HUES48 (cell line): ENCODE results near the gene SNX13.
"Not testable (repeated sequence)": the region's sequence is repeated elsewhere in the genome, so short reads cannot be mapped to it uniquely, and the experiment has no call there.

Experiments
- H3K27ac ChIP-seq: one replicate; pipeline ENCODE4 v1.7.0; 2013; ENCODE audit warnings: low read depth, low read length, inconsistent platforms
- H3K27me3 ChIP-seq: 2 replicates; pipeline ENCODE4 v1.6.1; 2013; ENCODE audit warnings: mild to moderate bottlenecking, low read length; ENCODE audit not compliant: control insufficient read depth, insufficient read depth
- H3K36me3 ChIP-seq: 2 replicates; pipeline ENCODE4 v1.6.1; 2013; ENCODE audit warnings: low read length; ENCODE audit not compliant: control insufficient read depth, insufficient read depth
- H3K4me1 ChIP-seq: 2 replicates; pipeline ENCODE4 v1.6.1; 2013; ENCODE audit warnings: mild to moderate bottlenecking, low read length; ENCODE audit not compliant: control insufficient read depth, insufficient read depth
- H3K4me3 ChIP-seq: 2 replicates; pipeline ENCODE4 v1.5.1; 2013; ENCODE audit warnings: mild to moderate bottlenecking, low read depth, low read length
- H3K9ac ChIP-seq: 2 replicates; pipeline ENCODE4 v1.6.1; 2013; ENCODE audit warnings: mild to moderate bottlenecking, low read depth, low read length, moderate library complexity
- H3K9me3 ChIP-seq: 2 replicates; pipeline ENCODE4 v1.6.1; 2013; ENCODE audit warnings: low read length; ENCODE audit not compliant: control insufficient read depth, insufficient read depth

Gene SNX13

GRCh38 chr7:17912050-17912449 lies 28.2 kb downstream of the SNX13 start:
- no peak overlapping the region for H3K9ac ChIP-seq
- H3K27me3 ChIP-seq = no peaks in the 10 kb centered on the region
- H3K36me3 ChIP-seq = no peaks in the 10 kb centered on the region
- H3K4me1 ChIP-seq = peaks cover 18% of the 10 kb centered on the region; the same call in 1 of the 2 replicates
- H3K4me3 ChIP-seq = no peak overlapping the region
- H3K9me3 ChIP-seq = no peaks in the 10 kb centered on the region
- no peak overlapping the region for H3K27ac ChIP-seq

GRCh38 chr7:17910377-17910776 lies 29.9 kb downstream of the SNX13 start:
- no peak overlapping the region for H3K9ac ChIP-seq
- H3K9me3 ChIP-seq = no peaks in the 10 kb centered on the region
- H3K4me1 ChIP-seq = peaks cover 12% of the 10 kb centered on the region; the same call in 1 of the 2 replicates
- no peak overlapping the region for H3K4me3 ChIP-seq
- H3K27me3 ChIP-seq = no peaks in the 10 kb centered on the region
- no peaks in the 10 kb centered on the region for H3K36me3 ChIP-seq
- H3K27ac ChIP-seq = no peak overlapping the region

GRCh38 chr7:17909310-17909709 lies 31.0 kb downstream of the SNX13 start:
- H3K9me3 ChIP-seq, H3K36me3 ChIP-seq, H3K4me3 ChIP-seq, H3K4me1 ChIP-seq, H3K9ac ChIP-seq, H3K27me3 ChIP-seq, H3K27ac ChIP-seq: not testable (repeated sequence)

GRCh38 chr7:17907014-17907413 lies 33.3 kb downstream of the SNX13 start:
- Histone ChIP-seq H3K27ac (no peak overlapping the region), H3K9ac (no peak overlapping the region), H3K4me1 (peaks cover 26% of the 10 kb centered on the region), H3K27me3 (no peaks in the 10 kb centered on the region), H3K4me3 (no peak overlapping the region), H3K36me3 (no peaks in the 10 kb centered on the region), H3K9me3 (no peaks in the 10 kb centered on the region)

- Histone ChIP-seq H3K9ac (no peak overlapping the region), H3K36me3 (no peaks in the 10 kb centered on the region), H3K4me3 (no peak overlapping the region)
Observed at GRCh38 chr7:17903337-17903736, 37.0 kb downstream of the SNX13 start.

GRCh38 chr7:17902599-17902998 lies 37.7 kb downstream of the SNX13 start:
- Histone ChIP-seq H3K36me3 (no peaks in the 10 kb centered on the region), H3K4me1 (peaks cover 34% of the 10 kb centered on the region), H3K27me3 (no peaks in the 10 kb centered on the region), H3K4me3 (no peak overlapping the region), H3K9me3 (no peaks in the 10 kb centered on the region), H3K27ac (peak overlapping the region; percentile 32), H3K9ac (no peak overlapping the region)

More at GRCh38 chr7:17903337-17903736, 37.0 kb downstream of the SNX13 start:
- H3K4me1 ChIP-seq = peaks cover 34% of the 10 kb centered on the region
- no peak overlapping the region for H3K27ac ChIP-seq
- no peaks in the 10 kb centered on the region for H3K27me3 ChIP-seq
- no peaks in the 10 kb centered on the region for H3K9me3 ChIP-seq

GRCh38 chr7:17900464-17900863 lies 39.8 kb downstream of the SNX13 start:
- Histone ChIP-seq H3K4me3 (no peak overlapping the region), H3K4me1 (peaks cover 34% of the 10 kb centered on the region), H3K36me3 (no peaks in the 10 kb centered on the region), H3K27ac (no peak overlapping the region), H3K27me3 (no peaks in the 10 kb centered on the region), H3K9ac (no peak overlapping the region), H3K9me3 (no peaks in the 10 kb centered on the region)

GRCh38 chr7:17898111-17898510 lies 42.2 kb downstream of the SNX13 start:
- Histone ChIP-seq H3K4me1 (peaks cover 19% of the 10 kb centered on the region), H3K9me3 (no peaks in the 10 kb centered on the region), H3K9ac (no peak overlapping the region), H3K36me3 (no peaks in the 10 kb centered on the region), H3K27ac (no peak overlapping the region), H3K4me3 (no peak overlapping the region), H3K27me3 (no peaks in the 10 kb centered on the region)

- Histone ChIP-seq H3K9ac (no peak overlapping the region), H3K27ac (no peak overlapping the region), H3K4me1 (peaks cover 11% of the 10 kb centered on the region), H3K27me3 (no peaks in the 10 kb centered on the region), H3K4me3 (no peak overlapping the region), H3K9me3 (no peaks in the 10 kb centered on the region), H3K36me3 (peaks cover 35% of the 10 kb centered on the region)
Observed at GRCh38 chr7:17887286-17887685, 53.0 kb downstream of the SNX13 start.

GRCh38 chr7:17882685-17883084 lies 57.6 kb downstream of the SNX13 start:
- Histone ChIP-seq H3K27ac (peak overlapping the region; percentile 78), H3K4me1 (peaks cover 50% of the 10 kb centered on the region), H3K36me3 (peaks cover 13% of the 10 kb centered on the region; the same call in 1 of the 2 replicates), H3K4me3 (peak overlapping the region; percentile 43), H3K27me3 (no peaks in the 10 kb centered on the region), H3K9me3 (no peaks in the 10 kb centered on the region), H3K9ac (0 out of 2 replicates have a peak overlapping the region, but pooled peaks have one; percentile 25)

GRCh38 chr7:17879075-17879661 lies 61.1 kb downstream of the SNX13 start:
- Histone ChIP-seq H3K4me1 (peaks cover 61% of the 10 kb centered on the region), H3K27me3 (no peaks in the 10 kb centered on the region), H3K27ac (no peak overlapping the region), H3K4me3 (no peak overlapping the region), H3K9ac (no peak overlapping the region), H3K36me3 (peaks cover 11% of the 10 kb centered on the region; the same call in 1 of the 2 replicates), H3K9me3 (no peaks in the 10 kb centered on the region)
